GM21528 (cell line): ENCODE results near the gene TXNIP.
A peak's percentile ranks its signal among the peaks of the same experiment; 100 is the strongest.

ENCODE experiments used
- ATAC-seq: cut with Tn5 transposase; IDR thresholded peaks from one replicate; pipeline ENCODE4 v1.9.1; 2021; ENCODE audit warnings: mild to moderate bottlenecking, moderate library complexity; ENCODE audit not compliant: unreplicated experiment, low FRiP score

The TXNIP gene

GRCh38 chr1:146012703-146013558 lies 16.6 kb upstream of the TXNIP start:
- ATAC-seq = no peak

- ATAC-seq = no peak
Observed at GRCh38 chr1:146010126-146010738, 13.9 kb upstream of the TXNIP start.

DNA sequence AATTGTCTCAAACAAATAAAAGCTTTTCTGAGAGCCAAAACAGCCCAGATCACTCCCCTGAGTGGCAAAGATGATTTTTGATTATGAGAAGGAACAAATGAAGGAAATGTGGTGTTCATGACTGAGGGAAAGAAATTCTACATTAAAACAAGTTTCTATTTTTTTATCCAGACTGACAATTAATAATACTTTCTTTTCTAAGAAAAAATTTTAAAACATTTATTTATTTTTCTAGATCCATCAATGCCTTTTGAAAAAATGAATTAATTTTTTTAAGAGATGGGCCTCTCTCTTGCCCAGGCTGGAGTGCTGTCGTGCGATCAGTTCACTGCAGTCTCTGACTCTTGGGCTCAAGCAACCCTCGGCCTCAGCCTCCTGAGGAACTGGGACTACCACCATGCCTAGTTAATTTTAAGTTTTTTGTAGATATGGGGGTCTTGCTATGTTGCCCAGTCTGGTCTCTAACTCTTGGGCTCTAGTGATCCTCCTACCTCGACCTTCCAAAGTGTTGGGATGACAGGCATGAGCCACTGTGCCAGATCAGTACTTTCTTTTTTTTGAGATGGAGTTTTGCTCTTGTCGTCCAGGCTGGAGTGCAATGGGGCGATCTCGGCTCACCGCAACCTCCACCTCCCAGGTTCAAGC lies 11.2 kb upstream of the TXNIP start:
- no peak for ATAC-seq

- ATAC-seq = no peak
Observed at GRCh38 chr1:146001709-146002108, 5.3 kb upstream of the TXNIP start.

DNA sequence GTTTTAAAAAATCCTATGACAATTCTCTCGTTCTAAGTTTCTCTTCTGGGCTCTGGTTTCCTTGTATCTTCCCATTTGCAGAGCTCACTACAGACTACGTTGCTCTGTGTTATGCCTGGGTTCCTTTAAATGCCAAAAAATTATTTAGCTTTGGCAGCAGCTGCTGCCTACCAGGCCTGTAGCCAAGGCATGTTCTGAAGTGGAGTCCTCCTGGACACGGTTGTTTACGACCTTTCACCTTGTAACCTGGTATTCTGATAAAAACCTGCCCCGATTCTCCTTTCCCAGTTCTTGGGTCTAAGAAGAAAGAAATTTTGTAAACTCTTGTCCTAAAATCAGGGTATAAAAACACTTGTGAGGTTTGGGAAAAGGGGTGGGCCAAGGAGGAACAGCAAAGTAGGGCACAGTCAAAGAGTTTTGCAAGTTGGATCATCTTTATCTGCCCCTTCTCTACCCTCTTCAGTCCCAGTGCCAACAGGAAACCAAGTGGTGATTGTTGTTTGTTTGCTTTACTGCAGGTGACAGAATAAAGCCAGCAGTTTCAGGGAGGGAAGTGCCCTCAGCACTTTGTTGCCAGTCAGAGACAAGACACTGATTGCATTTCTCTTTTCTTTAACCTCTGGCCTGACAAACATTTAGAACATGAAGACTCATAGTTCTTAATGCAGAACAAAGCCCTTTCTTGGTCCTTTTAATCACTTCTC lies 3.1 kb upstream of the TXNIP start:
- ATAC-seq = no peak

DNA sequence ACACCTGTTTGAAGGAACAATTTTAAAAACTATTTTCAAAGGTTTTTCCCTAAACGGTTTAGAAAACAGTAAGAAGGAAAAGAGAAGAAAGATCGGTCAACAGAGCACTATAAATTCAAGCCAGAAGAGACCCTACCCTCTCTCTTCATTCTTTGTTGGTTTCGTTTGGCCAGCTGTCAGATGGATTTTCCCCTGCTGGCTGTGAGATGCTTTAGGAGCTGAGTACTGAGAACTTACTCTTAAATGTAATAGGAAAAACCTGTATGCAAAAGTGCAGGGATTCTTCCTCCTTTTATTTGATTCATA lies 1.3 kb upstream of the TXNIP start:
- no peak for ATAC-seq

- peak; percentile 30 for ATAC-seq
Observed at GRCh38 chr1:145997016-145997717, 788 bp upstream of the TXNIP start.

- no peak for ATAC-seq
Observed at GRCh38 chr1:145995964-145996432, 381 bp downstream of the TXNIP start.

GRCh38 chr1:145995148-145995881 lies 1.1 kb downstream of the TXNIP start:
- ATAC-seq = no peak

- no peak for ATAC-seq
Observed at GRCh38 chr1:145994391-145995120, 1.8 kb downstream of the TXNIP start.

DNA sequence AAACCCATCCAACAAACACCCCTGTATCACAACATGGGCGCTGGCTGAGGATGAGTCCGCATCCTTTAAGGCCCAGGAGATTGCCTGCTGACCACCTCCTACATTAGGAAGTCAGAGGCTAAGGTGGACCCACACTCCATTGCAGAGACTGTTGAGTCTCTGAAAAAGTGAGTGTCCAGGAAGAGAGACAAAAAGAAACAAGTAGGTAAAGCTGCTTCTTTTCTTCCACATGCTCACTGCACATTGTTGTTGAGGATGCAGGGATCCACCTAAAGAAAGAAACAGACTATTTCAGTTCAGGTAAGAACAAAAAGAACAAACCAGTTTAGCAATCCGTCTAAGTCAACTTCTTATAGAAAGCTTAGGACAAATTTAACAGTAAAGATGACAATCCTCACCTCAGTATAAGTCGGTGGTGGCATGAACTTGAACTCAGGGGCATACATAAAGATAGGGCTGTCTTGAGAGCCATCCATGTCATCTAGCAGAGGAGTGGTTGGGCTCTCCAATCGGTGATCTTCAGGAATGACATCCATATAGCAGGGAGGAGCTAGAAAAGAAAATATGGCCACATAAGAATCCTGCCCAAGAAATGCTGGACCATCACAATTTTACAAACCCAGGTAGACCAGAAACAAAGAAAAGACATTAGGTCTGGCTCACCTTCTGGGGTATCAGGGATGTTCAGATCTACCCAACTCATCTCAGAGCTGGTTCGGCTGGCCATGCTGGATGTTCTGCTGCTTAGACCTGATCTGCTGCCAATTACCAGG lies 2.6 kb downstream of the TXNIP start:
- ATAC-seq = no peak

DNA sequence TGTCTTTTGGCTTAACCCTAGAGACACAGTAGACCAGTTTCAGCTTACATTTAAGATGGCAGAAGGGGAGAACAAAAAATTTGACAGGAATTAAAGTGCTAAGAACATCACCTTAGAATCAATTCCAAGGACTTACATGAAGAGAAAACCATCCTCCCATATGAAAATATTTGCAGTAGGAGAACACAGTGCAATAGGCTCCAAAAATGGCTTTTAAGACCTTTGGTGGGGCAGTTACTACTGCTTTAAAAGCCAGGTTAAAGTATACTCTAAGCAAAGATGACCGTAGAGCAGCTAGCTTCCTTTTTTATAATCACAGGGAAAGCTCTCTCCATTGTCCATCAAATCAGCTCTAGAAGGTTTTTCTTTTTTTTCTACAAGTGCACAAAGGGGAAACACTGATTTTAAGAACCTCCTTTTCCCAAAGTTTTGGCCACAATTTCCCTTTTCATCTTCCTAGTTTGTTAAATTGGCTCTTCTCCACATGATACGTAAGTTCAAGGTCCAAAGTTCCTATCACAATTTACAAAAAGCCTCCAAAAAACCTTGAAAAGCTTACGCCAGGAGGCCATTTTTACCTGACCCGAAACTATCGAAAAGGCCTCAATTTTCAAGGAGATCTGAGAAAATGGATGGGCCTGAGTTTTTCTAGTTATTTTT lies 3.3 kb downstream of the TXNIP start:
- no peak for ATAC-seq

GRCh38 chr1:145992502-145992936 lies 3.9 kb downstream of the TXNIP start:
- no peak for ATAC-seq

- no peak for ATAC-seq
Observed at GRCh38 chr1:145991735-145992412, 4.5 kb downstream of the TXNIP start.

DNA sequence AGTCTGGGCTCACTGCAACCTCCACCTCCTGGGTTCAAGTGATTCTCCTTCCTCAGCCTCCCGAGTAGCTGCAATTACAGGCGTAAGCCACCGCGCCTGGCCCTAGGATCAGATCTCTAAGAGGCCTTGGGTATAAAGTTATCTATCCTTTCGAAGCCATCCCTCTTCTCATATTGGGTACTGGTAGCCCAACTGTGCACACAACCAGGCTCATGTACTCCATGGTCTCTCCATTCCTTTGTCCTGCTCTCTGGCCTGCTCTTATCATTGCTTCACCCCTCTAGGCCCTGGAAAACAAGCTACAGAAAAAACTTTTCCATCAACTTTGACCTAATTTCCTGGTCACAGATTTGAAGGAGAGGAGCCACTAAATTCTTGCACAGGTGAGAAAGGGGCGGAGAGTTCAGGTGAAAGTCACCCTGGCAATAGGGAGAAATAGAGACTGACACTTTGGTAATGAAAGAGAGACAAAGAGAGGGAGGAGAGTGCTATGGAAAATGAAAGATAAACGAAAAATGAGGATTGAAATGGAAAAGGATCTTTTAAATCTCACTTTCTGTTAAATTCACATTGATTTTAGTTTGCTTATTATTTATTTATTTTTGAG lies 6.0 kb downstream of the TXNIP start:
- no peak for ATAC-seq

DNA sequence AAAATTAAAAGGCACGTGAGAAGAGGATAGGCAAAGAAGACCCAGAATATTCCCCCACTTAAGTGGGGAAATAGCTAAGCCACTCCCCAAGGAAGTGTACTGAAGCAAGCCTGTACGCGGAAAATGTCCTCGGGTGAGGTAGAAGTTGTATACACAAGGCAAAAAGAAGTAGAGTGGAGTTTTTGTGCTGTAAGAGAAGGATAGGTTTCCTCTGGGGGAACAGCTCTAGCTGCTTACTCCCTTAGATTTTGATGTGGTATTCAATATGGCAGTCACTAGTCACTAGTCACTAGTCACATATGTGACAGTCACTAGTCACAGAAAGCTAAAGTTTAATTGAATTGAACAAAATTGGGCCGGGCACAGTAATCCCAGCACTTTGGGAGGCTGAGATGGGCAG lies 7.6 kb downstream of the TXNIP start:
- ATAC-seq = no peak

DNA sequence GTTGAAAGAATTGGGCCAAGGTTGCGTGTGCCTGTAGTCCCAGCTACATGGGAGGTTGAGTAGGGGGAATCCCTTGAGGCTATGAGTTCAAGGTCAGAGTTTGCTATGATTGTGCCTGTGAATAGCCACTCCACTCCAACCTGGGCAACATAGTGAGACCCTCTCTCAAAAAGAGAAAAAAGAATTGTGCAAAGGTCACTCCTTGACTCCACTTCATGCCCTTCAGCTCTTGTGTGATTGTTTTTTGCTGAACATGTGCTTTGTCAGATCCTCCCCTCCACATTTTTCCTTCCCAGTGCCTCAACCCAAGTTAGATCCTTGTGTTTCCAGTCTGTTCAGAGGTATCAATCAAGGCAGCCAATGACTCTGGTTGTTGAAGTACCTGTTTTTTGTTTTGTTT lies 8.5 kb downstream of the TXNIP start:
- ATAC-seq = no peak
